T-helper 2 cell treated with Interferon-gamma antibody and Interleukin-4, amounts not matched to agents 5 μg/mL and 100 μg/mL, for 36 hours (primary cell): Measurements from ENCODE around the gene SRSF8.
A peak's percentile ranks its signal among the peaks of the same experiment; 100 is the strongest.

Experiments
- DNase-seq: peaks from one replicate; pipeline ENCODE4 v3.0.0; 2021; ENCODE audit warnings: low spot score
- H3K27ac Mint-ChIP-seq: one replicate; pipeline ENCODE4 v1.8.0; 2021; ENCODE audit warnings: mild to moderate bottlenecking, mixed read lengths
- H3K27me3 Mint-ChIP-seq: one replicate; pipeline ENCODE4 v1.8.0; 2021; ENCODE audit warnings: low read depth, mixed read lengths
- H3K36me3 Mint-ChIP-seq: one replicate; pipeline ENCODE4 v1.8.0; 2021; ENCODE audit warnings: low read depth, mixed read lengths
- H3K4me1 Mint-ChIP-seq: one replicate; pipeline ENCODE4 v1.8.0; 2021; ENCODE audit warnings: low read depth, mixed read lengths
- H3K4me3 Mint-ChIP-seq: one replicate; pipeline ENCODE4 v1.8.0; 2022; ENCODE audit warnings: mild to moderate bottlenecking, moderate library complexity, mixed read lengths
- H3K9me3 Mint-ChIP-seq: one replicate; pipeline ENCODE4 v1.8.0; 2021; ENCODE audit warnings: mixed read lengths

SRSF8 gene

DNA sequence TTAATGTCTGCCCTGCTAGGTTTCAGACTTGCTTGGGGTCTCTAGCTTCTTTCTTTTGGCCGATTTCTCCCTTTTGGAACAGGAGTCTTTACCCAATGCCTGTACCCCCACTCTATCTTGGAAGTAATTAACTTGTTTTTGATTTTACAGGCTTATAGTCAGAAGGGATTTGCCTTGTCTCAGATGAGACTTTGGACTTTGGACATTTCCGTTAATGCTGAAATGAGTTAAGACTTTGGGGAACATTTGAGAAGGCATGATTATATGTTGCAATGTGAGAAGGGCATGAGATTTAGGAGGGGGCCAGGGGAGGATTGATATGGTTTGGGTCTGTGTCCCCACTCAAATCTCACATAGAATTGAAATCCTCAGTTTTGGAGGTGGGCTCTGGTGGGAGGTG is 12.4 kb upstream of the SRSF8 start:
- no peak for DNase-seq
- no peak overlapping the region for H3K27ac Mint-ChIP-seq
- no peaks in the 10 kb centered on the region for H3K4me1 Mint-ChIP-seq
- H3K9me3 Mint-ChIP-seq = no peaks in the 10 kb centered on the region
- H3K36me3 Mint-ChIP-seq = no peaks in the 10 kb centered on the region
- H3K27me3 Mint-ChIP-seq = peaks cover 34% of the 10 kb centered on the region
- no peak overlapping the region for H3K4me3 Mint-ChIP-seq

DNA sequence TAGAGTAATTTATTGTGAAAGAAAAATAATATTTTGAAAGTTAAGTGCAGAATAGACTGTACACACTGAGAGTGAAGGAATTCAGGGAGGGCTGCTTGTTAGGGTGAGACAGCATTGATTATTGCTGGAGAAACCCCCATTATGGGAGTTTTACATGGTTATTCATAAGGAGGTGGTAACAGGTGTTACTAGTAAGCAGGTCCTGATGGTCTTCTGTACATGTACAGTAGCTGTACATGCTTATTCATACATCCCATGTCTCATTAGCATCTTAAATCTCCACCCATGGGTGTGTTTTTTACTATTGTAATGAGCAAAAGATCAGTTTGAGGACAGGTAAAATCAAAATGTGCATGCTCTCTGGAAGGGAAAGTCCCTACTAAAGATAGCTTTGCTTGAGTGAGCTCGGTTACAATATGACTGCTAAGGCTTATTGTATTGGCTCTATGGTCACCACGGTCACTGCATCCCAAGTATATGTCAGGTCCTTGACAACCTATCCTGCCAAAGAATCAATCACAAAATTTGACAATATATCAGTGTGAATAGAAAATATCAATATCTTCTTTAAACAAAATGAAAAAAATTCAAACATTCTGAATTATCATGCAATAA is 11.3 kb upstream of the SRSF8 start:
- H3K9me3 Mint-ChIP-seq = no peaks in the 10 kb centered on the region
- no peaks in the 10 kb centered on the region for H3K4me1 Mint-ChIP-seq
- no peaks in the 10 kb centered on the region for H3K36me3 Mint-ChIP-seq
- H3K4me3 Mint-ChIP-seq = no peak overlapping the region
- peaks cover 41% of the 10 kb centered on the region for H3K27me3 Mint-ChIP-seq
- DNase-seq = no peak
- no peak overlapping the region for H3K27ac Mint-ChIP-seq

DNA sequence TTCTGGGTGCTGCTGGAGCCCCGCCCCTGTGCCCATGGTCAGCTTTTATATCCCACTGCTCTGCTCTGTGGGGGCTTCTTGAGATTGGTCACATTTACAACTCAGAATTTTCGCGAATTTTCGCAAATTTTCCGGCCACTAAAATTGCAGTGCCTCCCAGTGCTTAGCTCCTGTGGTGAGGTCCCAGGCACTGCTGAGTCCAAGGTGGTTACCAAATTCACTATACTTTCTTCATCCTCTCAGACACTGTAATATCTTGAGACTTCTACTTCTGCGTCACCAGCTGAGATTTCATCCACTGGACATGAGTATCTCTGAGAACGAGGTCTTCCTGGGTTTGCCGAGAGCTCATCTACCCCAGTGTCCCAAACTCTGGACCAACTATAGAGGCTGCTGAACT is 8.8 kb upstream of the SRSF8 start:
- no peaks in the 10 kb centered on the region for H3K9me3 Mint-ChIP-seq
- H3K27ac Mint-ChIP-seq = no peak overlapping the region
- H3K27me3 Mint-ChIP-seq = peaks cover 61% of the 10 kb centered on the region
- no peaks in the 10 kb centered on the region for H3K36me3 Mint-ChIP-seq
- no peak for DNase-seq
- H3K4me1 Mint-ChIP-seq = no peaks in the 10 kb centered on the region
- no peak overlapping the region for H3K4me3 Mint-ChIP-seq

DNA sequence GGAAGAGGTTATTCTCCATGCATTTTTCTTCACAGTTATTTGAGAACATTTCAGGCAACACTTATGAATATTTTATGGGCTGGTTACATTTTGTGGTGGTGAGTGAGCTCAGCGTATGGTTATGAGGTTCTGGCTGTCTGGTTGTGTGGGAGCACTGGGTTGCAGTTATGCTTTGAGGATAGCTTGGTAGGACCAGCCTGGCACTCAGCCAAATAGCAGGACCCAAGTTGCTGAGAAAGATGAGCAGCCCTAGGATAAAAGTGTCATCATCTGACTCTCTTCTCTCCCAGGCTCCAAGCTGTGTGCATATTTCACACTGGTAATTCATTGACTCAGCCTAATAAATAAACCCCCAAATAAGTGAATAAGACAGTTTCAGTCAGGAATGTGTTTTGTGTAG is 8.1 kb upstream of the SRSF8 start:
- no peaks in the 10 kb centered on the region for H3K36me3 Mint-ChIP-seq
- H3K4me1 Mint-ChIP-seq = no peaks in the 10 kb centered on the region
- DNase-seq = no peak
- peaks cover 58% of the 10 kb centered on the region for H3K27me3 Mint-ChIP-seq
- H3K27ac Mint-ChIP-seq = no peak overlapping the region
- H3K9me3 Mint-ChIP-seq = no peaks in the 10 kb centered on the region
- no peak overlapping the region for H3K4me3 Mint-ChIP-seq

DNA sequence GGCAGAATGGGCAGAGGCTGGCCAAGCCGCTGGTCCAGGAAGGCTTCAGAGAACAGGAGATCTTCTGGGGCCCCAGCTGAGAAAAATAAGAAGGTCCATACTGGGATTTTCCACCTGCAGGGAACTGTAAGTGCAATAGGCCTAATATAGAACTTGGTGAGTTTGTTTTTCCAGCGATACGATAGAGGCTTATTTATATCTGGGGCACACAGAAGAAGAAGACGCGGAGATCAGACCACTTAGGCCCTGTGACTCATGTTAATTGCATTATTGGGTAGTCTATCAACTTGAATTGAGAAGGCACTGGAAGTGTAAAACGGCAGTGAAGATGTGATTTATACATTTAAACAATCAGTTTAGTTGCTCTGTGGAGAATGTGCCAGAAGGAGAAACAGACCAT is 7.7 kb upstream of the SRSF8 start:
- H3K36me3 Mint-ChIP-seq = no peaks in the 10 kb centered on the region
- H3K9me3 Mint-ChIP-seq = no peaks in the 10 kb centered on the region
- H3K27me3 Mint-ChIP-seq = peaks cover 60% of the 10 kb centered on the region
- DNase-seq = no peak
- H3K27ac Mint-ChIP-seq = no peak overlapping the region
- H3K4me1 Mint-ChIP-seq = no peaks in the 10 kb centered on the region
- no peak overlapping the region for H3K4me3 Mint-ChIP-seq

DNA sequence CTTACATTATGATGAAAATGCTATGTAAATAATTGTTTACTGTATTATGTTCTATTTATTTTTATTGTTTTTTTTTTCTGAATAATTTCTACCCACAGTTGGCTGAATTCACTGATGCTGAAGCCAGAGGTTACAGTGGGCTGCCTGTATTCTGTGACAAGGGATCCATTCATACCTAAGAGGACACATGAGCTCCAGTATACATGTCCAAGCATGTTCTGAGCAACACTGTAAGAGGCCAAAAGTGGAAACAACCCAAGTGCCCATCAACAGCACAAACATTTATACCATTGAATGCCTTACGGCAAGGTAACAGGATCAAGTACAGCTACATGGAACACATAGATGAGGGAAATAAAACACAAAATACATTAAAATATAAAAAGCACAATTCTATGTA is 1.4 kb upstream of the SRSF8 start:
- Mint-ChIP-seq H3K9me3 (no peaks in the 10 kb centered on the region), H3K4me3 (no peak overlapping the region), H3K27me3 (peaks cover 37% of the 10 kb centered on the region), H3K4me1 (peaks cover 14% of the 10 kb centered on the region), H3K36me3 (peaks cover 8% of the 10 kb centered on the region), H3K27ac (no peak overlapping the region)
- DNase-seq = no peak

DNA sequence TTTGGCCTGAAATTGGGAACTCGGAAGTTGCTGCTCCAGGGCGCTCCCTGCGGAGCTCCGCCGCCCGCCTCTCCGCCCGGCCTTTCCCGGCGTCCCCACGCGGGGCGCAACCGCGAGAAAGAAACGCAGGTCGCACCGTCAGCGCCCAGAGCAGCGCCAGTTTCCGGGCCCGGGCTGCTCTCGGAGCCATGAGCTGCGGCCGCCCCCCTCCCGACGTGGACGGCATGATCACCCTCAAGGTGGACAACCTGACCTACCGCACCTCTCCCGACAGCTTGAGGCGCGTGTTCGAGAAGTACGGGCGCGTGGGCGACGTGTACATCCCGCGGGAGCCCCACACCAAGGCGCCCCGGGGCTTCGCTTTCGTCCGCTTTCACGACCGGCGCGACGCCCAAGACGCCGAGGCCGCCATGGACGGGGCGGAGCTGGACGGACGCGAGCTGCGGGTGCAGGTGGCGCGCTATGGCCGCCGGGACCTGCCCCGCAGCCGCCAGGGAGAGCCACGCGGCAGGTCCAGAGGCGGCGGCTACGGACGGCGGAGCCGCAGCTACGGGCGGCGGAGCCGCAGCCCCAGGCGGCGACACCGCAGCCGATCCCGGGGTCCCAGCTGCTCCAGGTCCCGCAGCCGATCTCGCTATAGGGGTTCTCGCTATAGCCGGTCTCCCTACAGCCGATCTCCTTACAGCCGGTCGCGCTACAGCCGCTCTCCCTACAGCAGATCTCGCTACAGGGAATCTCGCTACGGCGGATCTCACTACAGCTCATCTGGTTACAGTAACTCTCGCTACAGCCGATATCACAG is 521 bp downstream of the SRSF8 start:
- Mint-ChIP-seq H3K36me3 (peaks cover 17% of the 10 kb centered on the region), H3K27ac (peak overlapping the region; percentile 95), H3K4me3 (peak overlapping the region; percentile 91), H3K4me1 (peaks cover 20% of the 10 kb centered on the region), H3K27me3 (peaks cover 20% of the 10 kb centered on the region), H3K9me3 (no peaks in the 10 kb centered on the region)
- DNase-seq = peak; percentile 77

DNA sequence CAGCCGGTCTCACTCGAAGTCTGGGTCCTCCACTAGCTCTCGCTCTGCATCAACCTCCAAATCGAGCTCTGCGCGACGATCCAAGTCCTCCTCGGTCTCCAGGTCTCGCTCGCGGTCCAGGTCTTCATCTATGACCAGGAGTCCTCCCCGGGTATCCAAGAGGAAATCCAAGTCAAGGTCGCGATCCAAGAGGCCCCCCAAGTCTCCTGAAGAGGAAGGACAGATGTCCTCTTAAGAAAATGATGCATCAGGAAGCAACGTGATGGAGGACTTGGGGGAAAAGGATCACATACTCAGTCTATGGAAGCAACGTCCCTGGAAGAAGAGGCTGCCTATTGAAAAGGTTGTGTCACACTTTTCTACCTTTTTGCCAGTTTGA is 1.1 kb downstream of the SRSF8 start:
- peaks cover 14% of the 10 kb centered on the region for H3K27me3 Mint-ChIP-seq
- peaks cover 19% of the 10 kb centered on the region for H3K36me3 Mint-ChIP-seq
- peaks cover 20% of the 10 kb centered on the region for H3K4me1 Mint-ChIP-seq
- H3K27ac Mint-ChIP-seq = peak overlapping the region; percentile 95
- no peaks in the 10 kb centered on the region for H3K9me3 Mint-ChIP-seq
- DNase-seq = no peak
- peak overlapping the region; percentile 91 for H3K4me3 Mint-ChIP-seq

DNA sequence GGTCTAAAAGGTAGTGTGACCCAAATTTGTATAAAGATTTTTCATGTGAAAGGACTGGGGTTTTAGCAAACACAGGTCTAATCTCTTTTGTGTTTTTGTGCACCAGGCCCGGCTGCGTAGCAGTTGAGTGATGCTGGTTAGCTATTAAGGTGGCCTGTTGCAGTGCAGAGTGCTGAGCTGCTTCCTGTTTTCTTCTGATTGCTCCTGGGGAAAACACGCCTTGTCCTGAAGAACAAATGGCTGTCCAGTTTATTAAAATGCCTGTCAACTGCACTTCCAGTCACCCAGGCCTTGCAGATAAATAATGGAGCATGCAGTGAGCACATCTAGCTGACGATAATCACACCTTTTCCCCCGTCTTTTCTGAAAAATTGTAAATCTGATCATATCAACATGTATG is 1.8 kb downstream of the SRSF8 start:
- Mint-ChIP-seq H3K9me3 (no peaks in the 10 kb centered on the region), H3K27me3 (peaks cover 11% of the 10 kb centered on the region), H3K36me3 (peaks cover 19% of the 10 kb centered on the region), H3K27ac (peak overlapping the region; percentile 95), H3K4me3 (peak overlapping the region; percentile 91), H3K4me1 (peaks cover 23% of the 10 kb centered on the region)
- peak; percentile 79 for DNase-seq

DNA sequence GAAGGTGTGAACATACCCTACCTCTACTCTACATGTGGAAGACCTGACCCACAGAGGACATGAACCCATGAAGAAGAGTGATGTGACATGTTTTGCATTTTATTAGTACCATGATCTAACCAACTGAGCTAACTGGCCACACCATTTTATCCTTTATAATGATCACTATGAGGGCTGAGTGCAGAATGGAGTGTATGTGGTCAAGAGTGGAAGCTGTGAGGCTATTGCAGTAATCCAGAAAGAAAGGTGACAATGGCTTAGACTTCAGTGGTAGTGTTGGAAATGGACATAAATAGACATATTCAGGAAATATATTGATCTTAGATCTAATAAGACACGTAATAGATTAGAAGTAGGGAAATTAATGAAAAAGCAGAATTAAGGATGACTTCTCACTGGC is 3.8 kb downstream of the SRSF8 start:
- Mint-ChIP-seq H3K27ac (no peak overlapping the region), H3K36me3 (peaks cover 19% of the 10 kb centered on the region), H3K4me1 (peaks cover 23% of the 10 kb centered on the region), H3K9me3 (no peaks in the 10 kb centered on the region), H3K27me3 (peaks cover 3% of the 10 kb centered on the region), H3K4me3 (peak overlapping the region; percentile 0)
- no peak for DNase-seq

DNA sequence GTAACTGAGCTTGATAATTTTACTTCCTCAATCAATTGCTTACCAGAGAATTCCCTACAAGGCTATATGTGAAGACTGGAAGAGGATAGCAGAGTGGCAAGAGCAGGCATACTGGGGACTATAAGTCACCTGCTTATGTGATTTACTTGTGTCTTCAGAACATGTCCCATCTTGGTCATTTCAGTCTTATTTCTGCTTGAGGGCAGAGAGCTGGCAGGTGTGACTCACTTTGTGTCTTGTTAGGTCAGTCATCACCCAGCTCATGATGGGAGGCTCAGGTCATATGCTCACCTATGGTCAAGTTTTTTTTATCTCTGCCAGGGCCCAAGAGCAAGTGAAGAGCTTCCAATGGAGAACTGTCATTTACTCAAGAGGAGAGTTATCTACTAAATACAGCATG is 6.2 kb downstream of the SRSF8 start:
- H3K27ac Mint-ChIP-seq = no peak overlapping the region

DNA sequence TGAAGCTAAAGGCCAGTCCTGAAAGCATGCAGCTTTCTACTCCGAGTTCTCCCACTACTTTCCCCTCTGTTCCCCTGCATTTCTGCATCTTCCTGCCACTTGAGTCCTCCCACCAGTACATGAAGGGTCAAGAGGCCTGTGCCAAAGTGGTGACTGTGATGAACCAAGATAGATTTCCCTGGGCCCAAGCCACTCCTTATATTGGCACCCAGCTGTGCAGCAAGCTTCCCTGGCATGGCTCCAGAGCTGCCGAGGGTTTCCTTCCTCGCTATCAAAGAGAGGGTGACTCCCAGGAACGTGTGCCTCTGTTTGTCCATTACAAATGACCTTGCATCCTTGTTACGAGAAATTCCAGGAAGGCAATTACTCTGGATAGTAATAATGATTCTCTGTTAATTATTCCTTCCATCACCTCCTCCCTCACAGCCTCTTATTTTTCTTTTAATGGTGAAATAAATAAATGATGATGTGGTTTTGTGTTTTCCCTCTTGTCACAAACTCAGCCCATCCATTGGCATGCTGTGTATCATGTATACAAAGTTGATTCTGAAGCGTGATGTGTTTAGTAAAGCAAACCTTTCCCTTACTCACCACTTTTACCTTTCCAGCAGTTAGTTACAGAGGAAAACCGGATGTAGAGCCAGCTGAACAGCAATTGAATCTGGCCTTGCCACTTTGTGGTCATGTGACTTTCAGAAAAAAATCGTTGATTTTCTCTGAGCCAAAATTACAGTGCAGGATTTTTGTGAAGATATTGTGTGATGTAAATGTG is 8.3 kb downstream of the SRSF8 start:
- Mint-ChIP-seq H3K4me1 (peaks cover 22% of the 10 kb centered on the region), H3K4me3 (no peak overlapping the region), H3K9me3 (no peaks in the 10 kb centered on the region), H3K27ac (no peak overlapping the region), H3K36me3 (peaks cover 12% of the 10 kb centered on the region), H3K27me3 (no peaks in the 10 kb centered on the region)
- no peak for DNase-seq

More for the DNA sequence above, 6.2 kb downstream of the SRSF8 start:
- H3K4me1 Mint-ChIP-seq = peaks cover 30% of the 10 kb centered on the region
- no peak for DNase-seq
- H3K4me3 Mint-ChIP-seq = no peak overlapping the region
- no peaks in the 10 kb centered on the region for H3K9me3 Mint-ChIP-seq
- H3K27me3 Mint-ChIP-seq = no peaks in the 10 kb centered on the region
- peaks cover 19% of the 10 kb centered on the region for H3K36me3 Mint-ChIP-seq

DNA sequence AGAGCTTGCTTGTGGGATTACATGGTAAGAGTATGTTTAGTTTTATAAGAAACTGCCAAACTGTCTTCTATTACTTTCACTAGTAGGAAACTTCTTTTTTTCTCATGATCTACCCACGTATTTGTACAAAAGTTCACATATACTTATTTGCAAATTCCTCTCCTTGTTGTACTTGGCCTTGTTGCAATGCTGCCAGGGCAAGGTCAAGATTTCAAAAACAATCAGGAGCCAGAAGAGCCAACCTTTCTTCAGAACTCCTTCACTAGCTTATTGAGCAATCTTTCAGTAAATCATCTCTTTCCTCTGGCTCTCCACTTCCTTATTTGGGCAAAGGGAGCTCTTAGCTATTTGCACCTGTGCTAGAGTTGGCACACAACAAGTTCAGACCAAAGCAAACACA is 9.7 kb downstream of the SRSF8 start:
- no peak for DNase-seq
- H3K27ac Mint-ChIP-seq = peak overlapping the region; percentile 65

DNA sequence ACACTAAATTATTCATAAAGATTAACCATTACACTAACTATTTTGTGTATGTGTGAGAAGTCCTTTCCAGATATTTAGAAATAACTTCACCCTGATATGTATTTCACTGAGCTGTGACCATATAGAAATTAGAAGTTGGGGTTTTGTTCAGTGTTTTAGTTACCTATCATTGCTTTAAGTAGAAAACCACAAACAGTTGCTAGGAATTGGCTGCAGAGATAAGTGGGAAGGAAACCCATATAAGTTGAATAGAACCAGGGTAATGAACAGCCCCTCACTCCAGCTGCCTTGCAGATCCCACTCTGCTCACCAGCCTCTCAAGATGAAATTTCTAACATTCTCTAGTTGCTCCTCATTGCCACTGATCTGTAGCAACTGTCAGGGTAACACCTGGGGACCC is 10.3 kb downstream of the SRSF8 start:
- peaks cover 2% of the 10 kb centered on the region for H3K36me3 Mint-ChIP-seq
- H3K4me1 Mint-ChIP-seq = peaks cover 15% of the 10 kb centered on the region
- H3K27ac Mint-ChIP-seq = no peak overlapping the region
- H3K9me3 Mint-ChIP-seq = no peaks in the 10 kb centered on the region
- no peaks in the 10 kb centered on the region for H3K27me3 Mint-ChIP-seq
- H3K4me3 Mint-ChIP-seq = no peak overlapping the region
- DNase-seq = no peak

More for the DNA sequence above, 9.7 kb downstream of the SRSF8 start:
- Mint-ChIP-seq H3K4me3 (no peak overlapping the region), H3K9me3 (no peaks in the 10 kb centered on the region), H3K27me3 (no peaks in the 10 kb centered on the region), H3K4me1 (peaks cover 15% of the 10 kb centered on the region), H3K36me3 (peaks cover 4% of the 10 kb centered on the region)
